HepG2 (cell line): ENCODE measurements around the gene REEP6. TPM values are rescaled to one million over a fixed set of nuclear protein-coding genes. Genes with fewer than 3 reads are reported as not detected.
A peak's percentile ranks its signal among the peaks of the same experiment; 100 is the strongest.

Experiments used
- ATF2 ChIP-seq: sonication (generic); formaldehyde crosslinking; IDR thresholded peaks from 2 replicates; pipeline ENCODE4 v1.4.0; 2020; ENCODE audit warnings: missing genetic modification reagents
- ATF6 ChIP-seq: sonication (generic); formaldehyde crosslinking; conservative IDR thresholded peaks from 2 replicates; pipeline ENCODE4 v1.4.0; 2020; ENCODE audit warnings: missing genetic modification reagents
- E2F1 ChIP-seq: sonication (generic); formaldehyde crosslinking; IDR thresholded peaks from 2 replicates; pipeline ENCODE4 v1.5.0; 2020; ENCODE audit warnings: missing genetic modification reagents
- GTF2F1 ChIP-seq: fragments of 150-350 bp; IDR thresholded peaks from 2 replicates; pipeline ENCODE4 v1.6.1; 2014; ENCODE audit warnings: low read length
- HNF4G ChIP-seq, 2 experiments: sonication (generic) in 1 of 2; formaldehyde crosslinking in 1 of 2; IDR thresholded peaks; 2 replicates each; pipeline versions ENCODE4 v1.4.0 to v1.6.1; 2011 to 2020; ENCODE audit warnings: borderline replicate concordance in 2 of 2, low read depth in 2 of 2, mild to moderate bottlenecking in 2 of 2, low read length in 1 of 2, missing genetic modification reagents in 1 of 2, moderate library complexity in 1 of 2
- MXI1 ChIP-seq: IDR thresholded peaks from 3 replicates; pipeline ENCODE4 v1.6.1; 2012; ENCODE audit warnings: low read depth, low read length, inconsistent platforms, borderline replicate concordance
- NFE2L1 ChIP-seq: sonication (generic); formaldehyde crosslinking; IDR thresholded peaks from 2 replicates; pipeline ENCODE4 v1.4.0; 2020; ENCODE audit warnings: missing genetic modification reagents, mild to moderate bottlenecking, borderline replicate concordance
- REPIN1 ChIP-seq: sonication (generic); formaldehyde crosslinking; IDR thresholded peaks from 2 replicates; pipeline ENCODE4 v1.8.0; 2022; ENCODE audit warnings: missing genetic modification reagents, low read depth, mild to moderate bottlenecking, borderline replicate concordance
- SNAPC5 ChIP-seq: sonication (generic); formaldehyde crosslinking; IDR thresholded peaks from 2 replicates; pipeline ENCODE4 v1.8.1; 2023; ENCODE audit warnings: mild to moderate bottlenecking, missing genetic modification reagents, borderline replicate concordance
- SP5 ChIP-seq: IDR thresholded peaks from 2 replicates; pipeline ENCODE4 v1.6.1; 2016; ENCODE audit warnings: low read depth, borderline replicate concordance
- TOPORS ChIP-seq: sonication (generic); formaldehyde crosslinking; IDR thresholded peaks from 2 replicates; pipeline ENCODE4 v1.8.0; 2023; ENCODE audit warnings: mild to moderate bottlenecking, missing genetic modification reagents
- TRIM24 ChIP-seq: sonication (generic); formaldehyde crosslinking; IDR thresholded peaks from 2 replicates; pipeline ENCODE4 v1.8.0; 2022; ENCODE audit warnings: mild to moderate bottlenecking, missing genetic modification reagents
- ZNF557 ChIP-seq: sonication (generic); formaldehyde crosslinking; IDR thresholded peaks from 2 replicates; pipeline ENCODE4 v1.4.0; 2020; ENCODE audit warnings: missing genetic modification reagents
- ZNF639 ChIP-seq: conservative IDR thresholded peaks from 2 replicates; pipeline ENCODE4 v1.6.1; 2018; ENCODE audit warnings: missing genetic modification reagents
- ZNF670 ChIP-seq: sonication (generic); formaldehyde crosslinking; IDR thresholded peaks from 2 replicates; pipeline ENCODE4 v1.8.0; 2022; ENCODE audit warnings: mild to moderate bottlenecking, missing genetic modification reagents, borderline replicate concordance
- ZNF710 ChIP-seq: sonication (generic); formaldehyde crosslinking; IDR thresholded peaks from 2 replicates; pipeline ENCODE4 v1.5.0; 2020; ENCODE audit warnings: mild to moderate bottlenecking, missing genetic modification reagents, borderline replicate concordance
- ZNF720 ChIP-seq: sonication (generic); formaldehyde crosslinking; IDR thresholded peaks from 2 replicates; pipeline ENCODE4 v1.4.0; 2020; ENCODE audit warnings: missing genetic modification reagents
- polyA plus RNA-seq, 8 experiments: library from polyadenylated mRNA; depleted of rRNA in 3 of 8; stranded (reverse) in 7 of 8; unstranded in 1 of 8; fragments of >200 nt; fragmentation: Illumina TruSeq in 4 of 8; extraction: Trizol in 4 of 8; gene quantifications; 2 replicates each; pipeline versions ENCODE4 v1.2.1 to v1.2.3, GENCODE V29; 2011 to 2016; ENCODE audit warnings: low read depth in 4 of 8, missing spikeins in 1 of 8, mixed read lengths in 1 of 8; ENCODE audit not compliant: insufficient read depth in 1 of 8
- total RNA-seq, 5 experiments: library from RNA; depleted of rRNA; stranded (reverse); fragments of >200 nt; fragmentation: Illumina TruSeq; extraction: Trizol; gene quantifications; 2 replicates each; pipeline ENCODE4 v1.2.3, GENCODE V29; 2016; ENCODE audit warnings: low read depth in 1 of 5

The REEP6 gene
- total and polyA plus RNA-seq, 2 of the 13 experiments (the other 11 are each of a cell fraction or from before 2014, with no cell fraction given) = 10.0 to 28.8 TPM

GRCh38 chr19:1445185-1445931, 45.6 kb upstream of the REEP6 start (continued):
- 0 out of 2 replicates have a peak, but pooled peaks have one; percentile 11 for TF ChIP-seq ZNF557 (CRISPR knock-in tag)
- TF ChIP-seq ZNF639 (CRISPR knock-in tag) = no peak
- TF ChIP-seq SP5 (CRISPR knock-in tag) = peak; percentile 33; the same call in 1 of the 2 replicates
- TF ChIP-seq ATF6 (CRISPR knock-in tag) = no peak
- TF ChIP-seq SNAPC5 (CRISPR knock-in tag) = no peak
- TF ChIP-seq MXI1 = no peak; the same call in 2 of the 3 replicates
- no peak for TF ChIP-seq ZNF720
- no peak for TF ChIP-seq REPIN1 (CRISPR knock-in tag)
- no peak for TF ChIP-seq NFE2L1 (CRISPR knock-in tag)
- no peak for TF ChIP-seq ZNF710 (CRISPR knock-in tag)
- TF ChIP-seq E2F1 (CRISPR knock-in tag) = no peak
- no peak for TF ChIP-seq ZNF670 (CRISPR knock-in tag)
- TF ChIP-seq ATF2 (CRISPR knock-in tag) = no peak
- TF ChIP-seq HNF4G (IDR thresholded peaks at IDR 0.05; ENCODE audit: borderline replicate concordance, low read depth, low read length) = no peak
- TF ChIP-seq HNF4G (CRISPR knock-in tag; IDR thresholded peaks at IDR 0.05; ENCODE audit: borderline replicate concordance, low read depth) = peak; percentile 56; the same call in 1 of the 2 replicates
- no peak for TF ChIP-seq TRIM24 (CRISPR knock-in tag)
- TF ChIP-seq GTF2F1 = no peak
- TF ChIP-seq TOPORS = no peak; the same call in 1 of the 2 replicates
